GM19239 (cell line): Measurements from ENCODE around the gene SNX10.

ENCODE experiments used
- DNase-seq: peaks from one replicate; pipeline ENCODE4 v3.0.0; 2011; ENCODE audit warnings: low spot score; ENCODE audit not compliant: insufficient read length
- FAIRE-seq: peaks from 2 replicates; lab custom pipeline; 2011; peaks lifted over from hg19 to GRCh38; lab: Jason Lieb, UNC

SNX10 gene

DNA sequence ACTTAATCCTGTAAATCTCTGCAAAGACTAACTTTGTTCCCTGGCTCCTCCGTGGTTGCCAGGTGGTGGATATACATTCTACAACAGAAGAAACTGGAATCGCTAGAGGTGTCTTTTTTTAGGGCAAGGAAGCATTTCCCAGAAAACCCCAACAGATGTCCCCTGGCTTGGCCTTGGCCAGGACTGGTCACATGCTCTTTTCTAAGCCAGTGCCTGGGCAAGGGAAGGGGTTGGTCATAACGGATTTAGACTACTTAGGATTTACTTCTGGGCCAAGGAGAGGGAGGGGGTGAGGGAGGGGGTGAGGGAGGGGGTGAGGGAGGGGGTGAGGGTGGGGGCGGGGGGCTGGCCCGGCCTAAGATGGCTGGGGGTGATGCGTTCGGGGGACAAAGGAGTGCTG lies 105.7 kb downstream of the SNX10 start:
- FAIRE-seq, result no peak
- DNase-seq, result no peak

DNA sequence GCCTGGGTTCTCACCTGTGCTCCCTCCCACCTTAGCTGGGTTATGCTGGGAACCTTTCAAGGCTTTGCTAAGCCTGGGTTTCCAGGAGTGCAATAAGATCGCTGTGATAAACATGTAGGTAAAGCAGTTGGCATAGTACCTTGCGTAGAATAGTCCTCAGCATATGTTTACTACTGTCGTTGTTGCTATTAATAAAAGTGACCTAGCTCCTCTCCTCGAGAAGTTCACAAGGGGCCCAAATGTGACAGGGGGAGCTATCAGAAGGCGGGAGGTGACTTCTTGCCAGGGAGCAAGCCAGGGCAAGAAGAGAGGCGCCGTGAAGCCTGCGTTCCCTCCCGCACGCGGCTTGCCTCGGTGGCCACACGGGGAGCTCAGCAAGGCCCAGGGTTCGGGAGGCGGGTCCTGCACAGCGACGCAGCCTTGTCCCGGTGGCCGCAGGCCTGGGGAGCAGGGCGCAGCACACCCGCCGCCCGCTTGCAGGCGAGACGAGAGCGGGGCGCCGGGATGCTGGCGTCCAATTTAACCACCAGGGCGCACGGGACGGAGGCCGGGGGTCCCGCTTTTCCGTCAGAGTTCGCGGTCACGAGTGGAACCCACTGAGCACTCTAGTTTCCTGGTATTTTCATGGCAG lies 106.2 kb downstream of the SNX10 start:
- FAIRE-seq, result peak; percentile 28
- peak; percentile 16 for DNase-seq

DNA sequence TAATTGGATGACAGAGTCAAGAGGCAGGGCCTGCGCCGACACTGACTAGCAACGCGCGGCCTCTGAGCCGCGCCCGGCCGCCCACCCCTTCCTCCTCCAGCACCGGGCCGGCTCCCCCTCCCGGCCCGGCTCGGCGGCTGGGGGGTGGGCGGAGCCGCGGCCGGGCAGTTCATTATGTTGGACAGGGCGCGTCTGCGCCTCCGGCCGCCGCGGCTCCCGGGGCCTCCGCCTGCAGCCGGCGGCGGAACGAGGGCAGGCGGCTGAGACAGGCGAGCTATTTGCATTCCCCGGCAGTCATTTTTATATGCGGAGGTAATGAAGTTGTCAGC lies 106.7 kb downstream of the SNX10 start:
- DNase-seq, result peak; percentile 52
- FAIRE-seq, result no peak

DNA sequence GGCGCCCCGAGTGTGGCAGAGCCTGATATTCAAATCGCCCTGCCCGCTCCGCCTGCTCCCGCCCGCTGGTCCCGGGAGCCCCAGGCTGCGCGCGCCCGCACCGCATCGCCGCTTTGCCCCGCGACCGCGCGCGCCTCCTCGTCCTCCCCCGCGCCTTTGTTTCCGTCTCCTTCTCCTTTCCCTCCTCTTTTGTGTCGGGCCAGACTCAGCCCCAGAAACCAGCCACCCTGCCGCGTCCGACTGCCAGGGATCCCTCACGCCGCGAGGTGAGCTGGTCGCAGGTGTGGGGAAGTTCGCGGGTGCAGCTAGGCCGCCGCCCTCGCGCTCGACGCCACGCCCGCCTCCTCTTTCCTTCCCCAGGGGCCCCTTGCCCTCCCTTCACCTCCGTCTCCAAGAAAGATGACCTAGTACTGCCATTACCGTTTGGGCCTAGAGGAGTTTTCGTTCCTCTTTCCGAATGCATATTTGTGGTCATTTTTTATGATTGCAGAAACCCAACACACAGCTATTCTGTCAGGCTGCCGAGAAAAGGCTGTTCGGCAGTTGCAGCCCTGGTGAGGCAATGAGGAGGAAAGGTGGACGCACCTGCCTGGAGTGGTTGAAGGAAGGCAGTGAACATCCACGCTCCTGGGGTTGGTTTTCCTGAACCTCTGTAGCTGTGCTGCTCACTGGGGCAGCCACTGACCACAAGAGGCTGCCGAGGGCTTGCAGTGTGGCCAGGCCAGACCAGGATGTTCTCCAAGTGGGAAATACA lies 107.3 kb downstream of the SNX10 start:
- DNase-seq (peak; percentile 65), FAIRE-seq (peak; percentile 99)

DNA sequence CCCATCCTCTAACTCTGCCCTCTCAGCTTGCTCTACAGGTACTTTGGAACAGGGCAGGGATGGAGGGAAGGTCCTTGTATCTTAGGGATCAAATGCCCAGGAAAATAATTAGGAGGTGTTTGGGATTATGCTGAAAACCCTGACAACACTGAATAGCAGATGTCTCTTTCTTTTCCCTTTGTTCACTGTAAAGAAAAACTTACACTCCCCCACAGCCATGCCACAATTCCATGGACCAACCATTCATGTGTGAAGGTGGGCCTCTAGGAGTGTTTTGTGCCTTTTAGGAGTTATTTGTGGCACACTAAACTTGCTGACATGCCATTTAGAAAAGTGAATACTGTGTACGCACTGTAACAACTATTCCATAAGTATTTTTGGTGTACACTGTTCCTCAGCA lies 108.1 kb downstream of the SNX10 start:
- FAIRE-seq (peak; percentile 59), DNase-seq (no peak)

DNA sequence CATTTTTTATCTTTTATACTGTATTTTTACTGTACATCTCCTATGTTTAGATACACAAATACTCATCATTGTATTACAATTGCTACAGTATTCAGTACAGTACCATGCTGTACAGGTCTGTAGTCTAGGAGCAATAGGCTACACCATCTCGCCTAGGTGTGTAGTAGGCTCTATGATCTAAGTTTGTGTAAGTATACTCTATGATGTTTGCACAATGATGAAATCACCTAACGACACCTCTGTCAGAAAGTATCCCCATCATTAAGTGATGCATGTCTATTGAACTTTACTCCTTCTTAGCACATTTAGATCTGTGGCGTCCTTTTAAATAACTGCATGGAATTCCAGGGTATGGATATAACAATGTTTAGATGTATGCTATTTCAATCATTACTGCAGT lies 112.0 kb downstream of the SNX10 start:
- no peak for DNase-seq
- no peak for FAIRE-seq

DNA sequence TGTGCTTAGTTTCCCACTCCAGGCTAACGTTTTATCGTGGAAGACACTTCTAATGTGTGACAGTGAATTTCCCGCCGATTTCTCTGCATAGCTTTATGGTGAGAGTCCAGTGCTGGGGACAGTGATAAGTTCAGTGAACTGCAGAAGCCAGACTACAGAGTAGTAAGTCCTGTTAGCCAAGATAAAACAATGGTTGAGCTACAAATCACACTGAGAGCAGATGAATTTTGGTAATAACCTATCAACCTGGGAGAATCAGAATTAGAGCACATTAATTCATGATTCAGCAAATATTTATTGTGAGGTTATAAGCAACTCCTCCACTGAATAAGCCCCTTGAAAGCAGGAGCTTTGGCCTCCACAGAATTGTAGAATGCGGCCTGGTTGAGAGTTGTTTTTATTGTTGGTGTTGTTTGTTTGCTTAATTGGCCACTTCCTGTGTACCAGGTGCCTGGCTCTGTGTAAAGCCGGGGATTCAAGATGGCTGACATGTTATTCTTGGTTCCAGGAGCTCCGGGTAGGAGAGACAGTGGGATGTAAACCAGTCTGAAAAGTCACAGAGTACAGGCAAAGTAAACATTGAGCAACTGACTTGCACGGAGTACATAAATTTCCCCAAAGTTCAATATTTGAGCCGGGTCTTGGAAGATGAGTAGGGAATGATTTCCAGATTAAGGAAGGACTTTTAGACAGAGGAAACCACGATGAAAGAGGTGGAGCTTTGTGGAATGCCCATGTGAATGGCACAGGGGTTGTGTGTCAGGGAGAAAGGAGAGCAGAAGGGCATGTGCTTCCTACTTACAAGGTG lies 112.7 kb downstream of the SNX10 start:
- FAIRE-seq (no peak), DNase-seq (no peak)

DNA sequence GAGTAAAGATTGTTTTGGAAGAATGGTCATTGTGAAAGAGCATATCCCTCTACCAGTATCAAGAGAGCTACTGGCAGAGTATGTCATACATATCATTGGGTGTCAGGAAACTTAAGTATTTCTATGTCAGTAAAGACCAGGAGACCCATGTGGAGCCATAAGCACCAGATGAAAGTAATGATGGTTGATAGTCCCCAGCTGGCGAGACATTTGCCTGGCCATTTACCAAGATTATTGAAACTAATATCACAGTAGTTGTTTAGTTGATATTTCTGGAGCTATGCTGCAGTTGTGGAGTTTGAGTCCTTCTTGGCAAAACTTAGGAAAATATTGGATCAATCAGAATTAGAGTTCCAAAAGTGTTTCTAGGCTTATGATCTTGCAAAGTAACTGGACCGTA lies 114.8 kb downstream of the SNX10 start:
- no peak for FAIRE-seq
- DNase-seq, result no peak

DNA sequence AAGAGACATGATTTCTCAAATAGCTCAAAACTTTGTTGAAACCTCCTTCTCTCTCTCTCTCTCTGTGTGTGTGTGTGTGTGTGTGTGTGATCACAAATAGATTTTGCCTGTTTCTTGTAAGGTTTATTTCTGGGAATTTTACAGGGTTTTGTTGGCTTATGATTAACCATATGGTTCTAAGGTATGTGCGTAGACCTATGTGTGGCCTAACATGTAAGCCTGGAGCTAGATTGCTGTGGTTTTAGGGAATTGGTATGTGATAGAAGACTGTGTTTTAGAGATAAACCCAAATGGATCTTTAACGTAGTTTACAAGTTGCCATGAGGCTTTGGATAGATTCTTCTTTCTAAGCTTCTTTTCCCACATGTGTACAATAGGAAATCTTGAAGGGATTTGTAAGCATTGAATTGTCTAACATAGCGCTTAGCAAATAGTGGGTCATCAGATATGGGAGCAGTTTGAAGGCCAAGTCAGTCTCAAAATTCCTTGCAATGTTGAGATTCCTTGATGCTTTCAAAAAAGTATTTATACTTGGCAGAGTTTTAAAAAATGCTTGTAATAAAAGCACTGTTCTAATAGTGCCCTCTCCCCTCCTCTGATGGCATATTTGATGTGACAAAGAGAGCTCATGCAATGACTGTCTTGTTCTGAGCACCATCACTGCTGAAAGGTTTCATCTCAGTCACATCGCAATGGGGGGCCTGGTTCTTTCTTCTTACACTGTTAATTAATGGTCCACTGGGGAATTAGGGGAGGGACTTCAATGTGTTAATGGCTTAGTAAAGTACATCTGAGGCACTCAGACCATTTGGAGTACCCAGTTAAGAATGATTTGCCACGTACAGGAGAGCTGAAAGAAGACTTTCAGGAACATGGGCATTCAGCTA lies 118.2 kb downstream of the SNX10 start:
- DNase-seq, result no peak
- FAIRE-seq, result no peak

DNA sequence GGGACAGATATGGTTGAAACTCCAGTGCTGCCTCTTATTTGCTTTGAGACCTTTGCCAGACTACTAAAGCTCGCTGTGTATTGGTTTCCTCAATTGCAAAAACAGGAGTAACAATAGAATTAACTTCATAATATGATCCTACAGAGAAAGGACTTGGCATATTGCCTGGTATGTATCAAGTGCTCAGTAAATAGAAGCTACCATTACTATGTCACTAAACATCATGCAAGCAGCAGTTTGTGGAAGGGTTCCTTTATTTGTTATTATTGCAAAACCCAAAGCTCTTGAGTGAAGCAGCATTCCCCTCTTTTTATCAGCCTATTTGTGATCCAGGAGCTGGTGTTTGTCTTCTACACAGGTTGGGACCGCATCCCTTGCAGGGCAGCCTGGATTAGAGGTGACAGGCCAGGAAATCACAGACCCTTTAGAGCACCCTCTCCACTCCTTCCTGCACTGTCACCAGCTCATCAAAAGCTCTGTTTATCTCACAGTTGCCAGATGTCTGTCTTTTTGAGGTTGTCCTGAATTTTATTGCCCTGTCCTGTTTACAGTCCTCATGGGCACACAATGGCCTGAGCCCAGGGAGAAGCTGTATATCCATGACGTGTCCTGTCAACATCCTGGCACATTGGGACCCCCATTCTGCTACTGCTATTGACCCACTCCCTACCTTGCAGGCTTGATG lies 121.5 kb downstream of the SNX10 start:
- FAIRE-seq (no peak), DNase-seq (no peak)

DNA sequence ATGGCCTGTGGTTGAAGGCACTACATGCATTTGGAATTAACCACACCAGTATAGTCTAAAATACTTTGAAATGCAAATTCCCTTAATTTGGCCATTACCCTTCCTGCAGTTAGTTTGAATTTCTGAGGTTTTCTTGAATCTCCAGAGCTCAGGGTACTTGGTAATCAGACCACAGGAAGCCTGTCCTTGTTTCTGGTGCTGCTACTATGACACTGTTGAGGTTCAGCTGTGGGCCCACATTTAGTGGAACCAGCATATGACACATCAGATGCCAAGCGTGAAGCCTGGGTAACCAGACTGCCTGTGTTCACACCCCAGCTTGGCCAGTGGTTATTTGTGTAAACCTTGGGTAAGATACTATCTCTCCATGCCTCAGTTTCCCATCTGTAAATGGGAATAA lies 124.3 kb downstream of the SNX10 start:
- DNase-seq, result no peak

DNA sequence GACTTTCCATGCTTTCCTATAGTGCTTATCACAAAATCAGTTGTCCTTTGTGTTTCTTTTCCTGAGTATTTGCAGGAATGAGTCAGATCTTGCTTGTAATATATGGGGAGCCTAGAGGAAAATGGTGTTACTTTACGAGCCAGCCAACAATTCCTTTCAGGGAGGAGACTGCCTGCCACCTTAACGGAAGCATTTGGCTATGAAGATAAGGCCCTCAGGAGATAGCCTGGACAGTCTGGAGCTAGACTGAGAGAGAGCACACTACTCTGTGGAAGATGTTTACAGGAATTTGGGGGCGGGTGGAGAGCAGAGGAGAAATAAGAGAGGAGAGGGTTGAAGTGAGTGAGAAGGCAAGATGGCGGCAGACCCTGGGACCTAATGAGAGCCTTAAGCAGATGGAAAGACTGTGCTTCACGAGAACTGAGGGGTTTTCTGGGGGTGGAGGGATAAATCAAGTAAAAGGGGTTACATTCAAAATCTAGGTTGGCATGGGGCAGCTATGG lies 126.3 kb downstream of the SNX10 start:
- DNase-seq (no peak), FAIRE-seq (no peak)

More for the DNA sequence above, 124.3 kb downstream of the SNX10 start:
- FAIRE-seq, result no peak

DNA sequence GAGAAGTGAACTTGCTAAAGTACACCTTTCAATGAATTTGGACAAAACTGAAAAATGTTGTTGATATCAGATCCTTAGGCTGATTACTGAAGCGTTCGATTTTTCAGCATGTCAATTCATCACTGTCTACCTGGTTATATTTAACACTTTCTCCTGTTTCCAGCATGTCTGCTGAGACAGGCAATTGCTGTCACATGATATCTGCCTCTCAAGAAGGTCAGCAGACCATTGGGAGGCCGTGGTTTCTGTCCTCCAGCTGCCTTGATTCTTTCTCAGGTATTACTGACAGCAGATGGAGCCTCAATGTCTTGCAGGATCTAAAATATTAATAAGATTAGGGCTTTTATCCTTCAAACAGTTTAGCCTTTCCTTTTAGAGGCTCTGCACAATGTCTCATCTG lies 127.5 kb downstream of the SNX10 start:
- DNase-seq, result no peak
- no peak for FAIRE-seq

DNA sequence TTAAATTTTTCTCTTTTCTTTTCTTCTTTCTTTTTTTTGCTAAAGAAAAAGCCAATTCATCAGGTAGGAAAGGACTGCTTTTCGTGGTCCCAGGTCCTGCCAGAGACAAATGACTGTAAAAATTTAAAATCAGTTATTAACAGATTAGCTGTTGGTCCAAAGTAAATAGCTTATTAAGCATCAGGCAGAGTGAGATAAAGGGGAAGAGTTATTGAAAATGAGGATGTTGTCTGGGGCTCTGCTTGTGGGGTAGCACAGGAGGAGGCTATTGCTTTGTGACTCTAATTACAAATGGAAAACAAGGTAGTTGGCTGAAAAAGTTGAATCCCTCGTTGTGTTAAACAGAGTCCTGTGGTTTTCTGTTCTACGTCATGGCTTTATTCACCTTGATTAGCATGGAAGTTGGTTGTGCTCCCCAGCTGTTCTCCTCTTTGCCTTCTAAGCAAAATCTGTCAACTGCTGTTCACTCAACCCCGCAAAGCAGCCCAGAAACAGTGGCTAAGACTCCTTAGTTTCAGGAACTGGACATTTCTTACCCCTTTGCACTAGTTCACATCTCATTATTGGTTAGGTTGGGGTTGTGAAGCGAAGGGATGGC lies 128.9 kb downstream of the SNX10 start:
- DNase-seq, result no peak
- no peak for FAIRE-seq

DNA sequence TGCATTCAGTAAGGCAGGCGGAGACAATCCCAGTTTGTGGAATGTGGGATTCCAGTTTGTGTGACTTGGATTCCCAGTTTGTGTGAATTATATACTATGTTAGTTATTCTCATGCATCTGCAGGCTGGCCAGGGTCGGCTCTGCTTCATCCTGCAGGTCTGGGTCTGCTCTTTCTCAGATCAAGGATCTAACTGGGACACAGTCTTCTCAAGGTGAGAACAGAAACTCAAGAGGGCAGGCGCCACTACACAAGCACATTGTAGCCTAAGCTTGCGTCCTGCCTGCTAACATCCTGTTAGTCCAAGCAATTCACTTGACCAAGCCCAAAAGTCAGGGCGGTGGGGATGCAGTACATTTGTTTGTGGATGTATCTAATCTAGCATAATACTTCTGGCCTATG lies 131.1 kb downstream of the SNX10 start:
- DNase-seq, result no peak
- no peak for FAIRE-seq

DNA sequence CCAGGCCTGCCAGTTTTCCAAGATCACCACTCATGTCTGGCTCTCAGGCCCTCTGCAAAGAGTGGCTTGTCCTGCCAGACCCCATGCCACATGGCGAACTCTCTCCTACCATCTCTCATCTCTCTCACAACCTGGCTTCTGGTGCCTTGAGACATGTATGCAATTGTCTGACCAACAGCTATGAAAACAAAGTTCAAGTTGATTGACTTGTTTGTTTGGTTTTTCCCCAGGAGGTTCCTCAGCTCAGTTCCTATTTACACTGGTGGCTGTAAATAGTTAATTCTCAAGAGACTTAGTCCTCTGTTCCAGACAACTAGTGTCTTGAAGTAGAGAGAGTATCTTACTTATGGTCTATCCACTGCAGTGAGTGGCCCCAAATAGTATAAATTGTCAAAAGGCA lies 131.8 kb downstream of the SNX10 start:
- FAIRE-seq, result no peak
- no peak for DNase-seq
